ENCODE results near the gene TRNT1.

DNA sequence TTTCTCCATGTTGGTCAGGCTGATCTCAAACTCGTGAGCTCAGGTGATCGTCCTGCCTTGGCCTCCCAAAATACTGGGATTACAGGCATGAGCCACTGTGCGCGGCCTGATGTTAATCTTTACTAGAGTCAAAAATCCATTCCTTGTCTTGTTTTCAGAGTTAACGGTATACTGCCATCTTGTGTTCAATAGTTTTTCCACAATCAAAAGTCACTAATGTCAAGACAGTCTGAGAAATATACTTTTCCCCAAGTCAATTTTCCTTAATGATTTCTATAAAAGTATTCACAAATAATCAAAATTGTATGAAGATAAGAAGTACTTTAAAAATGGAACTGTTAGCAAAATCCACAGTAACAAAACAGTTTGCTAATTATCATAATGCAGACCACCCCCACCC is 44.3 kb downstream of the TRNT1 start:
- TF ChIP-seq, protein P1, sequence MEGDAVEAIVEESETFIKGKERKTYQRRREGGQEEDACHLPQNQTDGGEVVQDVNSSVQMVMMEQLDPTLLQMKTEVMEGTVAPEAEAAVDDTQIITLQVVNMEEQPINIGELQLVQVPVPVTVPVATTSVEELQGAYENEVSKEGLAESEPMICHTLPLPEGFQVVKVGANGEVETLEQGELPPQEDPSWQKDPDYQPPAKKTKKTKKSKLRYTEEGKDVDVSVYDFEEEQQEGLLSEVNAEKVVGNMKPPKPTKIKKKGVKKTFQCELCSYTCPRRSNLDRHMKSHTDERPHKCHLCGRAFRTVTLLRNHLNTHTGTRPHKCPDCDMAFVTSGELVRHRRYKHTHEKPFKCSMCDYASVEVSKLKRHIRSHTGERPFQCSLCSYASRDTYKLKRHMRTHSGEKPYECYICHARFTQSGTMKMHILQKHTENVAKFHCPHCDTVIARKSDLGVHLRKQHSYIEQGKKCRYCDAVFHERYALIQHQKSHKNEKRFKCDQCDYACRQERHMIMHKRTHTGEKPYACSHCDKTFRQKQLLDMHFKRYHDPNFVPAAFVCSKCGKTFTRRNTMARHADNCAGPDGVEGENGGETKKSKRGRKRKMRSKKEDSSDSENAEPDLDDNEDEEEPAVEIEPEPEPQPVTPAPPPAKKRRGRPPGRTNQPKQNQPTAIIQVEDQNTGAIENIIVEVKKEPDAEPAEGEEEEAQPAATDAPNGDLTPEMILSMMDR (IDR thresholded peaks at IDR 0.05; ENCODE audit: low read depth, low read length, poor library complexity, severe bottlenecking), result peak; percentile 42
- no peak for TF ChIP-seq EZH2phosphoT487 (IDR thresholded peaks at IDR 0.05; ENCODE audit: borderline replicate concordance, low read length)
